GM12878 (cell line): Measurements from ENCODE around the gene AJUBA. TPM values are rescaled to one million over a fixed set of nuclear protein-coding genes. Genes with fewer than 3 reads are reported as not detected.

Source experiments
- BRCA1 ChIP-seq: IDR thresholded peaks from 2 replicates; pipeline ENCODE4 v1.6.1; 2011; ENCODE audit warnings: low read depth, low read length, improper control_type of control experiment
- CEBPB ChIP-seq, 2 experiments: fragments of 150-350 bp in 1 of 2; IDR thresholded peaks; 2 replicates each; pipeline ENCODE4 v1.6.1; 2012 to 2014; ENCODE audit warnings: low read depth in 2 of 2, low read length in 2 of 2, borderline replicate concordance in 1 of 2, inconsistent platforms in 1 of 2
- JUND ChIP-seq: IDR thresholded peaks from 2 replicates; pipeline ENCODE4 v1.6.1; 2012; ENCODE audit warnings: low read depth, mild to moderate bottlenecking, low read length, improper control_type of control experiment, moderate library complexity
- NBN ChIP-seq: fragments of 450-650 bp; IDR thresholded peaks from 2 replicates; pipeline ENCODE4 v1.6.1; 2016
- NRF1 ChIP-seq: conservative IDR thresholded peaks from 2 replicates; pipeline ENCODE4 v1.6.1; 2011; ENCODE audit warnings: mild to moderate bottlenecking, low read depth, low read length, improper control_type of control experiment
- POLR2AphosphoS2 ChIP-seq: IDR thresholded peaks from 2 replicates; pipeline ENCODE4 v1.6.1; 2011; ENCODE audit warnings: low read depth, mild to moderate bottlenecking, low read length, improper control_type of control experiment, moderate library complexity
- POU2F2 ChIP-seq: IDR thresholded peaks from 3 replicates; pipeline ENCODE4 v1.6.1; 2011; ENCODE audit warnings: low read depth, mild to moderate bottlenecking, low read length, borderline replicate concordance
- RAD51 ChIP-seq: fragments of 450-650 bp; IDR thresholded peaks from 2 replicates; pipeline ENCODE4 v1.6.1; 2016; ENCODE audit warnings: moderate library complexity, mild to moderate bottlenecking, inconsistent platforms
- RCOR1 ChIP-seq: conservative IDR thresholded peaks from 2 replicates; pipeline ENCODE4 v1.6.1; 2012; ENCODE audit warnings: low read depth, low read length, improper control_type of control experiment
- SMAD1 ChIP-seq: fragments of 450-650 bp; IDR thresholded peaks from 2 replicates; pipeline ENCODE4 v1.6.1; 2018; ENCODE audit warnings: mild to moderate bottlenecking, low read depth; ENCODE audit not compliant: partially characterized antibody
- SMAD5 ChIP-seq: IDR thresholded peaks from 2 replicates; pipeline ENCODE4 v1.6.1; 2016; ENCODE audit warnings: antibody characterized with exemption, low read depth
- SMARCA5 ChIP-seq: fragments of 450-650 bp; IDR thresholded peaks from 2 replicates; pipeline ENCODE4 v1.6.1; 2017; ENCODE audit warnings: mild to moderate bottlenecking
- ZZZ3 ChIP-seq: IDR thresholded peaks from 2 replicates; pipeline ENCODE4 v1.6.1; 2011; ENCODE audit warnings: low read depth; ENCODE audit not compliant: control insufficient read depth, insufficient read length
- polyA plus RNA-seq, 11 experiments: library from polyadenylated mRNA; depleted of rRNA in 4 of 11; unstranded in 6 of 11; stranded (reverse) in 5 of 11; fragments of >200 nt; fragmentation: Nextera tagmentation in 4 of 11; fragmentation: Illumina TruSeq in 1 of 11; extraction: Ambion mirVana in 4 of 11; extraction: Trizol in 1 of 11; gene quantifications; 1 replicate in 1 of 11; 2 replicates in 10 of 11; pipeline versions ENCODE4 v1.2.1 to v1.2.3, GENCODE V29; 2011 to 2016; ENCODE audit warnings: inconsistent platforms in 2 of 11, missing spikeins in 2 of 11, low read depth in 1 of 11
- total RNA-seq, 4 experiments: library from RNA; depleted of rRNA in 3 of 4; stranded (reverse); fragments of >200 nt in 3 of 4; fragmentation: Illumina TruSeq in 1 of 4; extraction: Trizol in 1 of 4; gene quantifications; 2 replicates each; pipeline versions ENCODE4 v1.2.1 to v1.2.3, GENCODE V29; 2013 to 2021
- TF ChIP-seq, protein P1 (sequence below): fragments of 450-650 bp; formaldehyde crosslinking; IDR thresholded peaks from 2 replicates; pipeline ENCODE4 v1.4.0; 2020; ENCODE audit warnings: mild to moderate bottlenecking, moderate library complexity
- TF ChIP-seq, protein P2 (sequence below): IDR thresholded peaks from 2 replicates; pipeline ENCODE4 v1.6.1; 2011; ENCODE audit warnings: borderline replicate concordance, low read depth, mild to moderate bottlenecking, moderate library complexity, low read length; ENCODE audit not compliant: insufficient read depth, poor library complexity, severe bottlenecking
- TF ChIP-seq, protein P3 (sequence below): fragments of 450-650 bp; IDR thresholded peaks from 2 replicates; pipeline ENCODE4 v1.6.1; 2017; ENCODE audit warnings: mild to moderate bottlenecking, moderate library complexity

Gene AJUBA
- total and polyA plus RNA-seq, 10 of the 15 experiments (the other 5 are each of a cell fraction or from before 2014, with no cell fraction given), result 0.03 to 18.1 (median 0.36) TPM; not detected in 1

DNA sequence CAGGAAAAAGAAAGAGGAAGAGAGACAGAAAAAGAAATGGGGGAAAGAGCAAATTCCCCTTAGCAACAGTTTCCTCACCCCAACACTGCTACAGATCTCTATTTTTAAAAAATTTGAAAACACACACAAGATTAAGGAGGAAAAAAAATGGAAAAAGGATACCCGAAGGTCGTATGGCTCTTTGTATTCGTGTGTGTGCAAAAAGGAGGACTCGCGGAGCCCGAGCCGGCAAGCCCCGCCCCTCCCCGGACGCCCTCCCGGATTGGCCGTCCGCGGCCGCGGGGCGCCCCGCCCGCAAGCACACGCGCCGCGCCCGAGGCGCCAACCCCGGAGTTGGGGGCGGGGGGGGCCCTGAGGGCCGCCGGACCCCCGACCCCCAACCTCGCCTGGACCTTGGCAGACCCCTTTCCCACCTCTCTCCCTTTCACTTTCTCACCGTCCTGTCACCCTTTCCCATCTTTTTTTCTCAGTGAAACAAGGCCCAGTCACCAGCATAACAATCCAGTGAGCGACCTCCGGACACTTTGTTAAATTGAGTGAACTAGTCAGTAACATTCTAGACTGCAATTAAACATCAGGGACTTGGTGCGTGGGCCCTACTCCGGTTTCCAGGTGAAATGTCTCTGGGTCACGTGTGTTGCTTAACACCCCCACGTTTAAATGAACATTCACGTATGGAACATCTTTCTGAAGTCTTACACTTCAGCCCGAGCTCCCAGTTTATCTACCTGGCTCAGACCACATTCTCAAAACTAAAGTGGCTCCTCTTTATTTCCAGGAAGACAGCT lies 27.8 kb upstream of the AJUBA start, which contains the start of gene C14orf93 (continued):
- TF ChIP-seq, protein P1, sequence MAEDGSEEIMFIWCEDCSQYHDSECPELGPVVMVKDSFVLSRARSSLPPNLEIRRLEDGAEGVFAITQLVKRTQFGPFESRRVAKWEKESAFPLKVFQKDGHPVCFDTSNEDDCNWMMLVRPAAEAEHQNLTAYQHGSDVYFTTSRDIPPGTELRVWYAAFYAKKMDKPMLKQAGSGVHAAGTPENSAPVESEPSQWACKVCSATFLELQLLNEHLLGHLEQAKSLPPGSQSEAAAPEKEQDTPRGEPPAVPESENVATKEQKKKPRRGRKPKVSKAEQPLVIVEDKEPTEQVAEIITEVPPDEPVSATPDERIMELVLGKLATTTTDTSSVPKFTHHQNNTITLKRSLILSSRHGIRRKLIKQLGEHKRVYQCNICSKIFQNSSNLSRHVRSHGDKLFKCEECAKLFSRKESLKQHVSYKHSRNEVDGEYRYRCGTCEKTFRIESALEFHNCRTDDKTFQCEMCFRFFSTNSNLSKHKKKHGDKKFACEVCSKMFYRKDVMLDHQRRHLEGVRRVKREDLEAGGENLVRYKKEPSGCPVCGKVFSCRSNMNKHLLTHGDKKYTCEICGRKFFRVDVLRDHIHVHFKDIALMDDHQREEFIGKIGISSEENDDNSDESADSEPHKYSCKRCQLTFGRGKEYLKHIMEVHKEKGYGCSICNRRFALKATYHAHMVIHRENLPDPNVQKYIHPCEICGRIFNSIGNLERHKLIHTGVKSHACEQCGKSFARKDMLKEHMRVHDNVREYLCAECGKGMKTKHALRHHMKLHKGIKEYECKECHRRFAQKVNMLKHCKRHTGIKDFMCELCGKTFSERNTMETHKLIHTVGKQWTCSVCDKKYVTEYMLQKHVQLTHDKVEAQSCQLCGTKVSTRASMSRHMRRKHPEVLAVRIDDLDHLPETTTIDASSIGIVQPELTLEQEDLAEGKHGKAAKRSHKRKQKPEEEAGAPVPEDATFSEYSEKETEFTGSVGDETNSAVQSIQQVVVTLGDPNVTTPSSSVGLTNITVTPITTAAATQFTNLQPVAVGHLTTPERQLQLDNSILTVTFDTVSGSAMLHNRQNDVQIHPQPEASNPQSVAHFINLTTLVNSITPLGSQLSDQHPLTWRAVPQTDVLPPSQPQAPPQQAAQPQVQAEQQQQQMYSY (CRISPR knock-in tag), result no peak
- no peak for TF ChIP-seq POU2F2
- no peak for TF ChIP-seq SMAD5
- TF ChIP-seq, protein P2, sequence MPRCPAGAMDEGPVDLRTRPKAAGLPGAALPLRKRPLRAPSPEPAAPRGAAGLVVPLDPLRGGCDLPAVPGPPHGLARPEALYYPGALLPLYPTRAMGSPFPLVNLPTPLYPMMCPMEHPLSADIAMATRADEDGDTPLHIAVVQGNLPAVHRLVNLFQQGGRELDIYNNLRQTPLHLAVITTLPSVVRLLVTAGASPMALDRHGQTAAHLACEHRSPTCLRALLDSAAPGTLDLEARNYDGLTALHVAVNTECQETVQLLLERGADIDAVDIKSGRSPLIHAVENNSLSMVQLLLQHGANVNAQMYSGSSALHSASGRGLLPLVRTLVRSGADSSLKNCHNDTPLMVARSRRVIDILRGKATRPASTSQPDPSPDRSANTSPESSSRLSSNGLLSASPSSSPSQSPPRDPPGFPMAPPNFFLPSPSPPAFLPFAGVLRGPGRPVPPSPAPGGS, result no peak
- TF ChIP-seq POLR2AphosphoS2, result no peak
- peak; percentile 90 for TF ChIP-seq RAD51
- TF ChIP-seq SMARCA5, result 0 out of 2 replicates have a peak, but pooled peaks have one; percentile 54
- no peak; the same call in 1 of the 2 replicates for TF ChIP-seq BRCA1
- TF ChIP-seq, protein P3, sequence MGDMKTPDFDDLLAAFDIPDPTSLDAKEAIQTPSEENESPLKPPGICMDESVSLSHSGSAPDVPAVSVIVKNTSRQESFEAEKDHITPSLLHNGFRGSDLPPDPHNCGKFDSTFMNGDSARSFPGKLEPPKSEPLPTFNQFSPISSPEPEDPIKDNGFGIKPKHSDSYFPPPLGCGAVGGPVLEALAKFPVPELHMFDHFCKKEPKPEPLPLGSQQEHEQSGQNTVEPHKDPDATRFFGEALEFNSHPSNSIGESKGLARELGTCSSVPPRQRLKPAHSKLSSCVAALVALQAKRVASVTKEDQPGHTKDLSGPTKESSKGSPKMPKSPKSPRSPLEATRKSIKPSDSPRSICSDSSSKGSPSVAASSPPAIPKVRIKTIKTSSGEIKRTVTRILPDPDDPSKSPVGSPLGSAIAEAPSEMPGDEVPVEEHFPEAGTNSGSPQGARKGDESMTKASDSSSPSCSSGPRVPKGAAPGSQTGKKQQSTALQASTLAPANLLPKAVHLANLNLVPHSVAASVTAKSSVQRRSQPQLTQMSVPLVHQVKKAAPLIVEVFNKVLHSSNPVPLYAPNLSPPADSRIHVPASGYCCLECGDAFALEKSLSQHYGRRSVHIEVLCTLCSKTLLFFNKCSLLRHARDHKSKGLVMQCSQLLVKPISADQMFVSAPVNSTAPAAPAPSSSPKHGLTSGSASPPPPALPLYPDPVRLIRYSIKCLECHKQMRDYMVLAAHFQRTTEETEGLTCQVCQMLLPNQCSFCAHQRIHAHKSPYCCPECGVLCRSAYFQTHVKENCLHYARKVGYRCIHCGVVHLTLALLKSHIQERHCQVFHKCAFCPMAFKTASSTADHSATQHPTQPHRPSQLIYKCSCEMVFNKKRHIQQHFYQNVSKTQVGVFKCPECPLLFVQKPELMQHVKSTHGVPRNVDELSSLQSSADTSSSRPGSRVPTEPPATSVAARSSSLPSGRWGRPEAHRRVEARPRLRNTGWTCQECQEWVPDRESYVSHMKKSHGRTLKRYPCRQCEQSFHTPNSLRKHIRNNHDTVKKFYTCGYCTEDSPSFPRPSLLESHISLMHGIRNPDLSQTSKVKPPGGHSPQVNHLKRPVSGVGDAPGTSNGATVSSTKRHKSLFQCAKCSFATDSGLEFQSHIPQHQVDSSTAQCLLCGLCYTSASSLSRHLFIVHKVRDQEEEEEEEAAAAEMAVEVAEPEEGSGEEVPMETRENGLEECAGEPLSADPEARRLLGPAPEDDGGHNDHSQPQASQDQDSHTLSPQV, result peak; percentile 42; the same call in 1 of the 2 replicates
- no peak for TF ChIP-seq SMAD1
- no peak for TF ChIP-seq JUND
- no peak; the same call in 1 of the 2 replicates for TF ChIP-seq NBN
- no peak for TF ChIP-seq CEBPB (IDR thresholded peaks at IDR 0.05; ENCODE audit: borderline replicate concordance in 1 of 2, low read depth in 2 of 2, low read length in 2 of 2)
- no peak for TF ChIP-seq RCOR1
- TF ChIP-seq ZZZ3, result no peak
- no peak for TF ChIP-seq NRF1
